K562 (cell line): ENCODE data around the gene PACSIN2. TPM values are rescaled to one million over a fixed set of nuclear protein-coding genes. Genes with fewer than 3 reads are reported as not detected.

Source experiments
- ATAC-seq: fragments of 200-7000 bp; cut with Tn5 transposase; 3 replicates; pipeline ENCODE4 v1.9.1; 2020; ENCODE audit warnings: moderate library complexity
- BruUV-seq: library from RNA; stranded (reverse); fragments of 400-500 nt; replicated peaks from 2 replicates; lab custom pipeline; 2021; lab: Mats Ljungman, UMichigan
- CTCF ChIA-PET: fragments of 300-600 bp; formaldehyde crosslinking; extraction: SDS; loops from one replicate; lab custom pipeline; 2021; ENCODE audit warnings: low intra/inter-chr PET ratio; lab: Yijun Ruan, JAX
- POLR2A ChIA-PET: fragments of 300-600, 350-650 bp; sonication (Branson Sonifier 250); formaldehyde crosslinking; extraction: SDS; loops from one replicate; lab custom pipeline; 2021; ENCODE audit warnings: antibody characterized with exemption, inconsistent platforms; lab: Yijun Ruan, JAX
- DNase-seq, 4 experiments: peaks; one replicate each; pipeline versions ENCODE4 v3.0.0 to v3.0.0-alpha.2; 2011 to 2018; ENCODE audit warnings: low spot score in 3 of 4, mixed read lengths in 3 of 4; ENCODE audit errors: extremely low read depth in 1 of 4
- FAIRE-seq: peaks from 2 replicates; lab custom pipeline; 2011; peaks lifted over from hg19 to GRCh38; lab: Jason Lieb, UNC
- H2AFZ ChIP-seq: 2 replicates; pipeline ENCODE4 v1.6.0; 2011; ENCODE audit warnings: low read depth, low read length, control low read depth, inconsistent platforms
- H3K27ac ChIP-seq: fragments of 200-600 bp; 3 replicates; pipeline ENCODE4 v1.8.0; 2011; ENCODE audit warnings: low read depth, mild to moderate bottlenecking, control low read depth, inconsistent platforms, low read length, moderate library complexity, mixed read lengths; ENCODE audit errors: extremely low read depth
- H3K27me3 ChIP-seq, 2 experiments: fragments of 300-600 bp in 1 of 2; 2 replicates in 1 of 2; 3 replicates in 1 of 2; pipeline versions ENCODE4 v1.6.0 to v1.8.0; 2011; ENCODE audit warnings: inconsistent platforms in 2 of 2, low read length in 2 of 2, mild to moderate bottlenecking in 1 of 2, mixed read lengths in 1 of 2, moderate library complexity in 1 of 2; ENCODE audit not compliant: control insufficient read depth in 2 of 2, insufficient read depth in 2 of 2
- H3K36me3 ChIP-seq: fragments of 300-600 bp; 3 replicates; pipeline ENCODE4 v1.8.0; 2011; ENCODE audit warnings: mild to moderate bottlenecking, low read length, inconsistent platforms; ENCODE audit not compliant: control insufficient read depth, insufficient read depth
- H3K4me1 ChIP-seq, 2 experiments: fragments of 200-600 bp in 1 of 2; replicated peaks in 1 of 2; 2 replicates in 1 of 2; 3 replicates in 1 of 2; pipeline versions ENCODE4 v1.5.1 to v1.8.0; 2011; ENCODE audit warnings: inconsistent platforms in 2 of 2, low read length in 2 of 2, mild to moderate bottlenecking in 1 of 2, mixed read lengths in 1 of 2, moderate library complexity in 1 of 2; ENCODE audit not compliant: control insufficient read depth in 2 of 2, insufficient read depth in 2 of 2
- H3K4me2 ChIP-seq: 2 replicates; pipeline ENCODE4 v1.6.1; 2011; ENCODE audit warnings: low read length, control low read depth, inconsistent platforms, mixed read lengths; ENCODE audit not compliant: insufficient read depth
- H3K4me3 ChIP-seq: fragments of 200-600 bp; sonication (generic), shearing (Covaris generic); 2 replicates; pipeline ENCODE4 v1.5.1; 2016; ENCODE audit warnings: control low read depth, inconsistent platforms
- H3K79me2 ChIP-seq: fragments of 200-600 bp; 3 replicates; pipeline ENCODE4 v1.8.0; 2011; ENCODE audit warnings: low read length, inconsistent platforms; ENCODE audit not compliant: control insufficient read depth, insufficient read depth
- H3K9ac ChIP-seq, 2 experiments: 2 replicates each; pipeline versions ENCODE4 v1.6.0 to v1.6.1; 2011; ENCODE audit warnings: low read depth in 2 of 2, low read length in 2 of 2, control low read depth in 1 of 2, inconsistent platforms in 1 of 2, mild to moderate bottlenecking in 1 of 2, mixed read lengths in 1 of 2; ENCODE audit not compliant: insufficient read depth in 1 of 2
- H3K9me1 ChIP-seq: one replicate; pipeline ENCODE4 v1.6.0; 2011; ENCODE audit warnings: inconsistent platforms, mild to moderate bottlenecking, low read length, moderate library complexity; ENCODE audit not compliant: control insufficient read depth, insufficient read depth
- H3K9me3 ChIP-seq: replicated peaks from 2 replicates; pipeline ENCODE4 v1.5.1; 2011; ENCODE audit warnings: low read depth, low read length, inconsistent platforms; ENCODE audit not compliant: control insufficient read depth, insufficient read depth
- H4K20me1 ChIP-seq: replicated peaks from 2 replicates; pipeline ENCODE4 v1.6.1; 2011; ENCODE audit warnings: low read length, inconsistent platforms, mixed read lengths; ENCODE audit not compliant: control insufficient read depth, insufficient read depth
- CXXC5 ChIP-seq: fragments of 250-450 bp; sonication (Bioruptor Pico); IDR thresholded peaks from 2 replicates; pipeline ENCODE4 v1.8.0; 2022; ENCODE audit warnings: inconsistent platforms, mild to moderate bottlenecking, moderate library complexity
- IFI16 ChIP-seq: fragments of 250-450 bp; sonication (Bioruptor Pico); IDR thresholded peaks from 2 replicates; pipeline ENCODE4 v2.1.2; 2022; ENCODE audit warnings: mild to moderate bottlenecking, inconsistent platforms
- MCM7 ChIP-seq, 2 experiments: fragments of 450-650 bp; IDR thresholded peaks; 2 replicates each; pipeline ENCODE4 v1.6.1; 2016 to 2018
- TAL1 ChIP-seq: fragments of 450-650 bp; IDR thresholded peaks from 2 replicates; pipeline ENCODE4 v1.6.1; 2016; ENCODE audit warnings: mild to moderate bottlenecking
- ZKSCAN8 ChIP-seq: fragments of 200-800 bp; sonication (Bioruptor generic); IDR thresholded peaks from 2 replicates; pipeline ENCODE4 v1.6.1; 2016; ENCODE audit warnings: missing genetic modification characterization, missing compliant biosample characterization
- ZNF133 ChIP-seq: fragments of 250-450 bp; sonication (Bioruptor Pico); IDR thresholded peaks from 2 replicates; pipeline ENCODE4 v1.4.0; 2020; ENCODE audit warnings: mild to moderate bottlenecking
- WGBS: fragments of 100-300 bp; shearing (Covaris generic); methylation state at CpG from one replicate; pipeline ENCODE4 v1.1.6; 2016; ENCODE audit warnings: low coverage, mixed read lengths; ENCODE audit not compliant: insufficient coverage; ENCODE audit errors: missing lambda C conversion rate; 5-methylcytosine and 5-hydroxymethylcytosine counted together
- in situ Hi-C: fragments of 300-500 bp; cut with MboI; formaldehyde crosslinking; loops from 4 replicates; pipeline ENCODE4 v1.15.0; 2018; ENCODE audit warnings: inconsistent platforms, mixed read lengths
- intact Hi-C: fragments of 100-400 bp; cut with micrococcal nuclease; formaldehyde crosslinking; loops from 2 replicates; pipeline ENCODE4 v1.14.2; 2022
- polyA plus RNA-seq, 8 experiments: library from polyadenylated mRNA; depleted of rRNA in 4 of 8; stranded (reverse) in 5 of 8; unstranded in 3 of 8; fragments of >200 nt; fragmentation: Nextera tagmentation in 2 of 8; fragmentation: Illumina TruSeq in 1 of 8; extraction: Ambion mirVana in 2 of 8; extraction: Trizol in 1 of 8; gene quantifications; 2 replicates each; pipeline versions ENCODE4 v1.2.1 to v1.2.3, GENCODE V29; 2011 to 2014; ENCODE audit warnings: inconsistent platforms in 1 of 8, missing spikeins in 1 of 8
- total RNA-seq, 7 experiments: library from RNA; depleted of rRNA in 6 of 7; stranded (reverse); fragments of >200 nt in 6 of 7; fragmentation: Illumina TruSeq in 2 of 7; extraction: Trizol in 2 of 7; gene quantifications; 2 replicates each; pipeline versions ENCODE4 v1.2.1 to v1.2.3, GENCODE V29; 2011 to 2021; ENCODE audit warnings: low replicate concordance in 1 of 7
- TF ChIP-seq, protein P1 (sequence below): fragments of 200-400 bp; formaldehyde crosslinking; IDR thresholded peaks from 2 replicates; pipeline ENCODE4 v1.6.1; 2017; ENCODE audit warnings: mild to moderate bottlenecking, low read depth, low read length, moderate library complexity
- TF ChIP-seq, protein P2 (sequence below): fragments of 450-650 bp; IDR thresholded peaks from 2 replicates; pipeline ENCODE4 v1.6.1; 2016

The PACSIN2 gene
- total and polyA plus RNA-seq, 9 of the 15 experiments (the other 6 are each of a cell fraction or from before 2014, with no cell fraction given) = 0.45 to 45.1 (median 23.9) TPM

DNA sequence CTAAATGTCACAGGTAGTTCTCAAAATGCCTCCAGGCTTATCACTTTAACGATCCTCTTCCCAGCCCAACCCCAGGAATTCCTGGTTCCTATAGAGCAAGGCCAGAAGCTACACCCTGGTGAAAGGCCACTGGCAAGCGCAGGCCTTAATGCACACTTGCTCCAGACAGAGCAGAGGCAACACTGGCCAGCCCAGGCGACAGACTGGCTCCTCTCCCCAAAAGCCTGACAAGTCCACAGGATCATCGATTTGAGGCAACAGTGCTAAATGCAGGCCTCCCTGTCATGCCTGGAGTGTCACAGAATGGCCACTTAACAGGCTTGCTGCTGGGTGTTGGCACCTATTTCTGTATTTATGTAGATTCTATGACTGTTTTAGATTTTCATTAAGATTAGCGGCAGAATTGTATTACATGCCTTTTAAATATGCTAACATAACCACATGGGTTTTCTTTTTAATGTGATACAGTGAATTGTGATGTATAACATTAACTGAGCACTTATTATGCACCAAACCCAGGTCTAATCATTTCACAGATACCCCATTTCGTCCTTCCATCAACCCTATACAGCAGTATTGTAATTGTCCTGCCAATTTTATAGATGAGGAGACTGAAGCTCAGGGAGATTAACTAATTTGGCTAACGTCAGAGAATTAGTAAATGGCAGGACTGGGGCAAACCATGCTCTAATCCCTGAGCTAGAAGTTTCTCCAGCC, 38.6 kb downstream of the PACSIN2 start:
- no peak for DNase-seq
- H3K9me3 ChIP-seq = no peaks in the 10 kb centered on the region
- H3K27me3 ChIP-seq = no peaks in the 10 kb centered on the region
- POLR2A ChIA-PET = no interaction called here
- H3K36me3 ChIP-seq = no peaks in the 10 kb centered on the region
- H3K4me1 ChIP-seq = peaks cover under 1 to 10% of the 10 kb centered on the region in 2 experiments
- CTCF ChIA-PET = no interaction called here
- H3K27ac ChIP-seq = no peak overlapping the region
- H3K79me2 ChIP-seq = peaks cover 26% of the 10 kb centered on the region
- TF ChIP-seq, protein P1, sequence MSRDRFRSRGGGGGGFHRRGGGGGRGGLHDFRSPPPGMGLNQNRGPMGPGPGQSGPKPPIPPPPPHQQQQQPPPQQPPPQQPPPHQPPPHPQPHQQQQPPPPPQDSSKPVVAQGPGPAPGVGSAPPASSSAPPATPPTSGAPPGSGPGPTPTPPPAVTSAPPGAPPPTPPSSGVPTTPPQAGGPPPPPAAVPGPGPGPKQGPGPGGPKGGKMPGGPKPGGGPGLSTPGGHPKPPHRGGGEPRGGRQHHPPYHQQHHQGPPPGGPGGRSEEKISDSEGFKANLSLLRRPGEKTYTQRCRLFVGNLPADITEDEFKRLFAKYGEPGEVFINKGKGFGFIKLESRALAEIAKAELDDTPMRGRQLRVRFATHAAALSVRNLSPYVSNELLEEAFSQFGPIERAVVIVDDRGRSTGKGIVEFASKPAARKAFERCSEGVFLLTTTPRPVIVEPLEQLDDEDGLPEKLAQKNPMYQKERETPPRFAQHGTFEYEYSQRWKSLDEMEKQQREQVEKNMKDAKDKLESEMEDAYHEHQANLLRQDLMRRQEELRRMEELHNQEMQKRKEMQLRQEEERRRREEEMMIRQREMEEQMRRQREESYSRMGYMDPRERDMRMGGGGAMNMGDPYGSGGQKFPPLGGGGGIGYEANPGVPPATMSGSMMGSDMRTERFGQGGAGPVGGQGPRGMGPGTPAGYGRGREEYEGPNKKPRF = no peak
- TF ChIP-seq IFI16 (CRISPR knock-in tag) (no peak), MCM7 (IDR thresholded peaks at IDR 0.05) (no peak), ZKSCAN8 (CRISPR knock-in tag) (no peak), TAL1 (no peak), ZNF133 (no peak), CXXC5 (CRISPR knock-in tag) (no peak)
- TF ChIP-seq, protein P2, sequence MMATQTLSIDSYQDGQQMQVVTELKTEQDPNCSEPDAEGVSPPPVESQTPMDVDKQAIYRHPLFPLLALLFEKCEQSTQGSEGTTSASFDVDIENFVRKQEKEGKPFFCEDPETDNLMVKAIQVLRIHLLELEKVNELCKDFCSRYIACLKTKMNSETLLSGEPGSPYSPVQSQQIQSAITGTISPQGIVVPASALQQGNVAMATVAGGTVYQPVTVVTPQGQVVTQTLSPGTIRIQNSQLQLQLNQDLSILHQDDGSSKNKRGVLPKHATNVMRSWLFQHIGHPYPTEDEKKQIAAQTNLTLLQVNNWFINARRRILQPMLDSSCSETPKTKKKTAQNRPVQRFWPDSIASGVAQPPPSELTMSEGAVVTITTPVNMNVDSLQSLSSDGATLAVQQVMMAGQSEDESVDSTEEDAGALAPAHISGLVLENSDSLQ = no peak
- TF ChIP-seq, all 486 proteins: peak for 0
- no peak for FAIRE-seq
- peaks cover 11% of the 10 kb centered on the region; the same call in 1 of the 2 replicates for H4K20me1 ChIP-seq
- H2AFZ ChIP-seq = no peak overlapping the region
- intact Hi-C loops (loop anchor here (10.0 kb wide), 1 partner anchor 58 kb away; no protein-coding TSS in a partner anchor), in situ Hi-C loops (no loop called here)
- H3K9ac ChIP-seq = no peak overlapping the region
- no peak overlapping the region for H3K4me2 ChIP-seq
- no TSS peak for BruUV-seq
- no peak overlapping the region for H3K4me3 ChIP-seq
- no peaks in the 10 kb centered on the region for H3K9me1 ChIP-seq
- 56% methylated on average over 6 of the region's 7 CpGs for WGBS
- no peak for ATAC-seq
